CD1c-positive myeloid dendritic cell (primary cell): ENCODE data around the gene RHBDF2.
"Not testable (repeated sequence)": the region's sequence is repeated elsewhere in the genome, so short reads cannot be mapped to it uniquely, and the experiment has no call there.

Experiments
- DNase-seq: peaks from one replicate; pipeline ENCODE4 v3.0.0-alpha.2; 2016; ENCODE audit errors: extremely low spot score

RHBDF2 gene

DNA sequence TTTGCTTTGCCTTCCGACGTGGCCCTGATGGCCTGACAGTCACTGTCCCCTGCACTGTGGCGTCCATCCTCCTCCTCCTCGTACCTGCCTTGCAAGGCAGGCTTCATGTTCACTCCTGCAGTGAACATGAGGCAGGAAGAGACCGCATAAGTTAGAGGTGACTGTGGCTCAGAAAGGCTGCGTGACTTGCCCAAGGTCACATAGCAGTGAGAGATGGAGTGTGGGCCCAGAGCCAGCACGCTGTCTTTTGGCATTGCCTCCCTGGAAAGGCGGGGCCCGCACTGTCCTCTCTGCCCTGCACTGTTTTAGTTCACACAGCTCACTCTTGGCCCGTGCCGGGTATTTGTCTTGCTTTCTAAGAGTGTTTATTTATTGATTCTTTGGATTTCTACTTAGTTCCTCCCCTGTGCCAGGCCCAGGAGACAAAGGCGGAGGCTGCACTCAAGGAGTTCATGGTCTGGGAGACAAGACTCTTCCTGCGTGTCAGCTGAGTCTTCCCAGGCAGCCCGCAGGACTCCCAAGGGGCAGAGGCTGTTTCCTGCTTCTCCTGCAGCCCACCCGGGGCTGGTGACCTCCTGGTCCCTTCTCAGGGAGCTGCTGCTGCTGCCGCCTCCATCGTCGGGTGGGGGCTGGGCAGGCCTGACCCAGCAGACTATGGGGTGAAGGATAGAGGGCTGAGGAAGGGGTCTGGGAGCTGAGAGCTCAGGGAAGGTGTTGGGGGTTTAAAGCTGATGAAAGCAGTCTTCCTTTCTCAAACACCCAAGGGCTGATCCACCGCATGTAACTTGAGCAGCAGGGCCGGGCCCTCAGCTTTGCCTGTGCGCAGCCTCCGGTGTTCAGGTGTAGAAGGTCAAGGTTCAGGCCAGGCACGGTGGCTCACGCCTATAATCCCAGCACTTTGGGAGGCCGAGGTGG, 23.6 kb upstream of the RHBDF2 start:
- no peak for DNase-seq

DNA sequence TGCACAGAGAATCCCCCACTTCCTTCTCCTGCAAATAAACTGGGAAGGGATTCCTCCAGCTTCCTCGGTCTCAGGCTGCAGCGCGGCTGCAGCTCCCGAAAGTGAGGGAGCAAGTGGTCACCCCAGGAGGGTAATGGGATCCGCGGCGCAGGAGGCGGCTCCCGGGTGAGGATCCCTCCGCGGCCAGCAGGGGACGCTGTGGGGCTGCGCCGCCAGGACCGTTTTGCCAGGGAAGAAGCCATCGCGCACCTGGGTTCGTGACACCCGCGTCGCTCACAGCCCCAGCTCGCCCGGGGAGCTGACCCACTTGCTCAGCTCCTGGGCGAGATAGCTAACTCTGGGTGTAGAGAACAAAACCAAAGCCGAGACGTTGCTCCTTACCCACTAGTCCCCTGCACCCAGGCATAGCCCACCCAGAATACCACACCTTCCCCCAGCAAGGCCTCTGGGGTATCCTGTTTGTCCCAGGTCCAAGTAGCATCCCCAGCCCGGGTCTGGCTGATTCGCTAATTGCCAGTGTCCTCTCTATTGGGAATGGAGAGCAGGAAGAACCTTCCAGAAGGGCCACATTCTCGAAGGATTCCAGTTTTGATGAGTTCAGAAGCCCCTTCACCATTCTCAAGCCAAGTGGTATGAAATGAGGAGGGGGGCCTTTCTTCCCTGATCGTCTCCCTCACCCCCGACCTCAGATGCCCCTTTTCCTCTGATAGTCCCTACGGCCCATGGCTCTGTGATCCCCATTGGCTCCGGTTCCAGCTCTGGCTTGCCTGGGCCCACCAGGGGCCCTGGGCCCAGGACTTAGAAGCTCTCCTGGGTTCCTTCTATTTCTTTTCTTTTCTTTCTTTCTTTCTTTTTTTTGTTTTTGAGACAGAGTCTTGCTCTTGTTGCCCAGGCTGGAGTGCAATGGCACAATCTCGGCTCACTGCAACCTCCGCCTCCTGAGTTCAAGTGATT, 22.1 kb upstream of the RHBDF2 start:
- DNase-seq, result peak; percentile 85

DNA sequence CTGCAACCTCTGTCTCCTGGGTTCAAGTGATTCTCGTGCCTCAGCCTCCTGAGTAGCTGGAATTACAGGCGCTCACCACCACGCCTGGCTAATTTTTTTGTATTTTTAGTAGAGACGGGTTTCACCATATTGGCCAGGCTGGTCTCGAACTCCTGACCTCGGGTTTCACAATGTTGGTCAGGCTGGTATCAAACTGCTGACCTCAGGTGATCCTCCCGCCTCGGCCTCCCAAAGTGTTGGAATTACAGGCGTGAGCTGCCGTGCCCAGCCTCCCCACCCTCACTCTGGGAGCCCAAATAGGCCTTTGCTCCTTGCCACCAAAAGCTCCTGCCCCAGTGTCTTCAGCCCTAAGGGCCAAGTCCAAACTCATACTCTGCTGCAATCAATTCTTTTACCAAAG, 20.5 kb upstream of the RHBDF2 start:
- DNase-seq, result not testable (repeated sequence)

DNA sequence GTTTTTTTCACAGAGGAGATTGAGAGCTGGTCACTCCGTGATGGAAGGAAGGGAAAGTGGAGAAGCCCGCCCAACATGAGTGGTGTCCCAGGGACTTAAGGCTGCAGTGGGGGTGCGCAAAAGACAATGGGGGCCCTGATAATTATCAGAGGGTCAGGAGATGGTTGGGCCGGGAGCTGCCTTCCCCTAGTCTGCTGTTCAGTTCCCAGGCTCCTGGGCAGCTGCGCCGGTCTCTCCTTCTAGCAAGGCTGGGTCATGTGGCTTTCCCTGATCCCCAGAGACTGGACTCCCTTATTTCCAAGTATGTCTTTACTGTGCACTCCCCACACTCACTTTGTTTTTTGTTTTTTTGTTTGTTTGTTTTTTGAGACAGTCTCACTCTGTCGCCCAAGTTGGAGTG, 20.0 kb upstream of the RHBDF2 start:
- DNase-seq, result no peak

DNA sequence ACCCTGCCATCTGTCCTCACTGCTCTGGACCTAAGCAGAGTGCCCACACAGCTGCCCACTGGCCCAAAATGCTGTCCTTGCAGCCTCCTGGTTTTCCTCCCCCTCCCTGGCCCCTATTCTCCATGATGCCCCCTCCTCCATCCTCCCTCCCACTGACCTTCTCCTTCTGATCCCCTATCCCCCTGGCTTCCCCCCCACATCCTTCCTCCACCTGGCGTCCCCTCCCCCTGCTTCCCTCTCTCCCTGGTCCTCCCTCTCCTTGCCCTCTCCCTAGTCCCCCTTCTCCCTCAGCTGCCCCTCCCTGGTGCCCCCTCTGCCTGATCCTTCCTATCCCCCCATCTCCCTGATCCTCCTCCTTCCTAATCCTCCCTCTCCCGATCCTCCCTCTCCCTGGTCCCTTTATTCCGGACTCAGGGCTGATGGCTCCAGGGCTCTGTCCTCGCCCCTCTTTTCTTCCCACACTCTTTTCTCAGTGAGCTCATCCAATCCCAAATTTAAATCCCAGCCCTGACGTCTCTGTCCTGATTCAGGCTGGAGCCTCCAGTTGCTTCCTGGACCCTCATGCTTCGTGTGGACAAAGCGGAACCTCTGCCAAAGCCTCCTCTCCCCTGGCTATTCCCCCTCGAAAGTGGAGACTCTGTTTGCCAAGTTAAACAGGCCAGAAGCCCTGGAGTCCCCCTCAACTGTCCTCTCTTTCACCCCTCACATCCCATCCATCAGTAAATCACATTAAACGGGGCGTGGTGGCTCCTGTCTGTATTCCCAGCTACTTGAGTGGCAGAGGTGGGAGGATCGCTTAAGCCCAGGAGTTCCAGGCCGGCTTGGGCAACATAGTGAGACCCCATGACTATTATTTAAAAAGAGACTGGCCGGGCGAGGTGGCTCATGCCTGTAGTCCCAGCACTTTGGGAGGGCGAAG, 18.1 kb upstream of the RHBDF2 start:
- no peak for DNase-seq

DNA sequence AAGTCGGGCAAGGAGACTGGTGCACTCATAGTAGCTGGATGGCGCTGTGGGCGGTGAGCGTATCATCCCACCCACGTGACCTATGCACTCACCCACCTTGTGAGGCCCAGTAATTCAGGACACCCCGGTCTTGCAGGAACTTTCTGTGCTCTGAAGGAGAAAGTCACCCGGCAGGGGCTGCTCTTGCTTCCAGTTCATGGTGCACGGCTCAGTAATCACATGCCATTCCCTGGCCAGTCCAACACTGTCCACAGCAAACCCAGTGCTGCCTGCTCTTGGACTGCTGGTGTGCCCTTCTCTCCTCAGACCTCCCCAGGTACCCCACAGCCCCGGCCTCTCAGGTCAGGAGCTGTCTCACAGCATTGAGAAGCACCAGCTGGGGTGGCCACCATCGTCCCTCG, 16.4 kb upstream of the RHBDF2 start:
- DNase-seq, result peak; percentile 48

DNA sequence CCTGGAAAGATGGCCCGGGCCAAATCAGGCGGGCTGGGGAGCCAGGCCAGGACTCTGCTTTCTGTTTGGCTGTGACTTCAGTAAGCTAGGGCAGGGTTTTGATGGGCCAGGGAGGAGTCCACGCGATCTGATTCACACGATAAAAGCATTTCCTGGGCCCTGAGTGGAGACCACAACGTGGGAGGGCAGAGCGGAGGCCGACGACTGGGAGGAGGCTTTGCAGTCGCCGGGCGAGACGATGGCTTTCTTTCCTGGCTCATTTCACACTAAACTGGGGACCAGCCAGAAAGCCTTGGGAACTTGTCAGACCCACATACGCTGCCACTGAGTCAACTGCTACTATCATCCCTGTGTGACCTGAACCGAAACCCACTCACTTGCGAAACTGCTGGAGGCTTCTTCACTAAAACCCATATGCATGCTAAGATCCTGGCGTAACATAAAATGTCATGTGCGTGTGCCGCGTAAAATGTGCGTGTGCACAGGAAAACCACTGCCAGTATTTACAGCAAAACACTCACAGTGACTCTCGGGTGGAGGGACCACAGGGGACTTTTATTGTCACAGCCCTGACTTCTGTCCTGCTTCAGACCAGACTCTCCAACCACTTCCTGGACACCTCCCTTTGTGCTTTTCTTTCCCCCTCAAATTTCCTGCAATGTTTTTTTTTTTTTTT, 14.2 kb upstream of the RHBDF2 start:
- peak; percentile 96 for DNase-seq

DNA sequence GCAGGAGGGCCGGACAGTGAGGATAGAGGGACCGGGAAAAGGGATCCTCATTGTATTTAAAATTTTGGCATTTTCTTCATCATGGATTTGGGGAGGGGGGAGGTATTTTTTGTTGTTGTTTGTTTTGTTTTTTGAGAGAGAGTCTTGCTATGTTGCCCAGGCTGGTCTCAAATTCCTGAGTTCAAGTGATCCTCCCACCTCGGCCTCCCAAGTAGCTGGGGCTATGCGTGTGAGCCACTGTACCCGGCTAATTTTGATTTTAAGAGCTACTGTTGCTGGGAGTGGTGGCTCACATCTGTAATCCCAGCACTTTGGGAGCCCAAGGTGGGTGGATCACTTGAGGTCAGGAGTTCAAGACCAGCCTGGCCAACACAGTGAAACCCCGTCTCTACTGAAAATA, 13.1 kb upstream of the RHBDF2 start:
- not testable (repeated sequence) for DNase-seq

DNA sequence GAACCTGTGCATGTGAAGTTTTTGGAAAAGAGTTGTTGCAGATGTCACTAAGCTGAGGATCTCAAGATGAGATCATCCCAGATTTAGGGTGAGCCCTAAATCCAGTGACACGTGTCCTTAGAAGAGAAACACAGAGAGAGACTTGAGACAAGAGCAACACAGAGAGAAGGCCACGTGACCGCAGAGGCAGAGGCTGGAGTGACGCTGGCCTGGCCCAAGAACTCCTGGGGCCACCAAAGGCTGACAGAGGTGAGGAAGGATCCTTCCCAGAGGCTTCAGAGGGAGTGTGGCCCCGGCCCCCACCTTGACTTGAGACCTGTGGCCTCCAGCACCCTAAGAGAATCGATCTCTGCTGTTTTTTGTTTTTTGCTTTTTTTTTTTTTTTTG, 12.1 kb upstream of the RHBDF2 start:
- DNase-seq, result no peak

DNA sequence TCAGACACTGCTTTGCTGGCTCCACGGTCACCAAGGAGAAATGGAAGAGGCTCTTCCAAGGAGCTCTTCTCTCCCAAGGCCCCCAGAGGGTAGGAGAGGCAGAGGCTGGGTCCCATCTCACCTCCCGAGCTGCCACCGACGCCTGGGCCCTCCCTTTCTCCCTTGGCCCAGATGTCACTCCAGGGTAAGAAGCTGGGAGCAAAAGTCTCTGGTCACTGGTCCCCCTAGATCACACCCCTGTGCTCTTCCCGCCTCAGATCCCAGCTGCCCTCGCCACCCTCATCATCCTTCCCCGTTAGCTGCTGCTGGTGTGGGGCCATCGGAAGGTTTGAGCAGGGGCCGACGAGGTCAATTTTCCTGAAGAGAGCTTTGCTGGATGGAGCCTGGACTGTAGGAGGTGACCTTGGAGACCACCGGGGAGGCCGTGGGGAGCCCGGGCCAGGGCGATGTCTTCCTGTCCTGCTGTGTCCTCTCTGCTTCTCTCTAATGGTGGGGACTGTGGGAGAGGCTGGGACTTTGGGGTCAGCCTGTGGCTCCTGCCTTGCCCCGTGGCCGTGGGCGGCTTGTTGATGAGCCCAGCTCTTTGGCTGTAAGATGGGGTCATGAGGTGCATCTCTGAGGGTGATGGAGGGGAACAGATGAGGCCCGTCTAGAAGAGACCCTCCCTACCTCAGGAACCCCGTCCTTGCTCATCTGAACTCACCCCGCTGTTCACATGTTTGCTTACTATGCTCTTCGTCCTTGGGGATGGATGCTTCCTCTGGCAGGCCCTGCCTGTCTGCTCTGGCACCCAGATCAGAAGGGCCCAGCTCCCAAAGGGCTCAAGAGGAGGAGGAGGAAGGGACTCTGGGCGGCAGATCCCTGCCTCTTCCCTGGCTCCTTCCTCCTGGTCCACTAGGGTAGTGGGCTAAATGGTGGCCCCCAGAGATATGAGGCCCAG, 11.4 kb upstream of the RHBDF2 start:
- no peak for DNase-seq

DNA sequence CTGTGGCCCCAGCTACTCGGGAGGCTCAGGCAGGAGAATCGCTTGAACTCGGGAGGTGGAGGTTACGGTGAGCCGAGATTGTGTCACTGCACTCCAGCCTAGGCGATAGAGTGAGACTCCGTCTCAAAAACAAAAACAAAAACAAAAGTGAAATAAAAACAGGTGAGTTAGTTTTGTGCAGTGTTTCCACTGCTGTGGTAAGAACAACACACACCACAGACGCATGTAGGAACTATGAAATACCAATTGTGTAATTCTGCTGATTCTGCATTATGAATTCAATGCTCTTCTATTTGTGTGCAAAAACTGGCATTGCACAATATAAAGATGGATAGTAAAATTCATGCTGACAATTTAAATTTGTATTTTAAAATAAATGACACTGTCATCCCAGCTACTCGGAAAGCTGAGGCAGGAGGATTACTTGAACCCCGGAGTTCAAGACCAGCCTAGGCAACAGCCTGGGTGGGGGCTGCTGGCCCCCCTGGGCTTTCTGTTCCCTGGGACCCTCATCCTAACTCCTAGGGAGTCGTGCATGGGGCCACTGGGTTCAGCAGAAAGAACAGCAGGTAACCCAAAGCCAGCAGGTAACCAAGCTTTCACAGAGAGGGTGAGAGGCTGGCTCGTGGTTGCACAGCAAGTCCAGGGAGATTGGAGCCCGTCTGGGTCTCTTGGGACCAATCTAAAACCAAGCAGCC, 10.6 kb upstream of the RHBDF2 start:
- peak; percentile 37 for DNase-seq

DNA sequence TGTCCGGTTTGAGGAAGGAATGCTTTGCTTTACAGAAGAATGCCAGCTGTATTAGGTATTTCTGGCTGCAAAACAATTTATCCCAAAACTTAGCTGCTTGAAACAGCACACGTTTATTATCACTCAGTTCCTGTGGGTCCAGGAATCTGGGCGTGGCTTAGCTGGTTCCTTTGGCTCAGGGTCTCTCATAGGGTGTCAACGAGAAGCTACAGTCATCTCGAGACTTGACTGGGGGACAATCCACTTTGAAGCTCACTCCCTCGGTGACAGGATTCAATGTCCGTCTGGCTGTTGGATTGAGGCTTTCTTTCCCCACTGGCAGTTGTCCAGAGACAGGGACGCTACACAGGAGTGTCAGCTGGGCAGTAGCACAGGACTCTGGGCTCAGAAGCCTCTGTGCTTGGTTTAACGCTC, 9.6 kb upstream of the RHBDF2 start:
- no peak for DNase-seq

DNA sequence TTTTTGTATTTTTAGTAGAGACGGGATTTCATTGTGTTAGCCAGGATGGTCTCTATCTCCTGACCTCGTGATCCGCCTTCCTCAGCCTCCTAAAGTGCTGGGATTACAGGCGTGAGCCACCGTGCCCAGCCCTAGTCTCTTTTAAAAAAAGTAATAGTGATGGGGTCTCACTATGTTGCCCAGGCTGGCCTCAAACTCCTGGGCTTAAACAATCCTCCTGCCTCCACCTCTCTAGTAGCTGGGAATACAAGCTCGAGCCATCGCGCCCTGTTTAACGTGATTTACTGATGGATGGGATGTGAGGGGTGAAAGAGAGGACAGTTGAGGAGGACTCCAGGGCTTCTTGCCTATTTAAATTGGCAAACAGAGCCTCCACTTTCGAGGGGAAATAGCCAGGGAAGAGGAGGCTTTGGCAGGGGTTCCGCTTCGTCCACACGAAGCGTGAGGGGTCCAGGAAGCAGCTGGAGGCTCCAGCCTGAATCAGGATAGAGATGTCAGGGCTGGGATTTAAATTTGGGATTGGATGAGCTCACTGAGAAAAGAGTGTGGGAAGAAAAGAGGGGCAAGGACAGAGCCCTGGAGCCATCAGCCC, 7.3 kb upstream of the RHBDF2 start:
- not testable (repeated sequence) for DNase-seq

DNA sequence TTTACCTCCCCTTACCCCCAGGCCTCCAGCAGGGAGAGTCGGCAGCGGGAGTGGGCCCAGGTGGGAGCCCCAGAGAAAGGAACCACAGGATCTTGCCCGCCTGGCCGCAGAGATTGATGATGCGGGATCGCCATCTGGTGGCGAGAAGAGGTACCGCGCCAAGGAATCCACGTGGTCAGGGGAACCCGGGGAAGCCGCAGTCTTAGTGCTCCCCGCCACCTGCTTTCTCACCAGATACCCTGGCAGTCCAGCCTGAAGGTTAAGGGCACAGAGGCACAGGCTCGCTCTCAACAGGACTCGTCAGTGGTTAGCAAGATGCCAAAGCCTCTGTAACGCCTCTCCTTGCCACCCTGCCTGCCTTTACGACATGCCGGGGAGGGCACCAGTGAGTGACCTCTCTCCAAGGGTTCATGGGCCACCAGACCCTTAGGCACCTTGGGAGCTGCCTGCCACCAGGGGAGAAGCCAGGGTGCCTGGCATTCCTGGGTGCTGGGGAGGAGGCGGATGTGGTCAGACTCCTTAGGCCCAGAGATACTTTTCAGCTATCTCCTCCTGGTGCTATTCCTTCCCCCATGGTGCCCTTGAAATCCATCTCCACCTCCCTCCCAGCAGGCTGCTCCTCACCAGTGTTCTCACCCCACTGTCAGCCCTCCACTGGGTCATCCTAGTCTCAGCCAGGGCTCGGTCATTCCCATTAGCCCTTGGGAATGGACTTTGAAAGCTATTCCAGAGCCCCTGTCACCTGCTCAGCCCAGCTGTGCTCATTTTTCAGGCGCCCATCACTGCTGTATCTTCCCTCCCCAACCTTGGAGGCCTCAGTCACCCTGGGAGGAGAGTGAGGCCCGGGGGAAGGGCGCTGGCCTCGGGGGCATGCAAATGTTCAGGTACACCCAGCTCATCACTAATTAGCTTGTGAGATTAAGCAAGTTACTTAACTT, 5.5 kb upstream of the RHBDF2 start:
- DNase-seq, result peak; percentile 88

DNA sequence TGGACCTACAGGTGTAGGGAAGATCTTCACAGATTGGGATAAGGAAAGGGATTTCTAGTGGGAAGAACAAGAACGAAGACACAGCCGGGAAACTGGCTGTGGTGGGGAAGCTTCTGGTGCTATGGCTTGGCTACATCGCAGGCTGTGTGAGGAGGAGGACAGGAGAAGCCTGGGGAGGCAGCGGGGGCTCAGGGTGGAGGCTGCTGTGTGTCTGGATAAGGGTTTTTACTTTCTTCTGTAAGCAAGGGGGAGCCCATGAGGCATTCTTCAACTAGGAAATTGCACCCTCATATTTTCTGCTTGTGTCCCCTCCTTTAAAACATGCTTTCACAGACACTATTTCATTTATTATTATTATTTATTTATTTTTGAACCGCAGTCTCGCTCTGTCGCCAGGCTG, 2.9 kb upstream of the RHBDF2 start:
- no peak for DNase-seq

DNA sequence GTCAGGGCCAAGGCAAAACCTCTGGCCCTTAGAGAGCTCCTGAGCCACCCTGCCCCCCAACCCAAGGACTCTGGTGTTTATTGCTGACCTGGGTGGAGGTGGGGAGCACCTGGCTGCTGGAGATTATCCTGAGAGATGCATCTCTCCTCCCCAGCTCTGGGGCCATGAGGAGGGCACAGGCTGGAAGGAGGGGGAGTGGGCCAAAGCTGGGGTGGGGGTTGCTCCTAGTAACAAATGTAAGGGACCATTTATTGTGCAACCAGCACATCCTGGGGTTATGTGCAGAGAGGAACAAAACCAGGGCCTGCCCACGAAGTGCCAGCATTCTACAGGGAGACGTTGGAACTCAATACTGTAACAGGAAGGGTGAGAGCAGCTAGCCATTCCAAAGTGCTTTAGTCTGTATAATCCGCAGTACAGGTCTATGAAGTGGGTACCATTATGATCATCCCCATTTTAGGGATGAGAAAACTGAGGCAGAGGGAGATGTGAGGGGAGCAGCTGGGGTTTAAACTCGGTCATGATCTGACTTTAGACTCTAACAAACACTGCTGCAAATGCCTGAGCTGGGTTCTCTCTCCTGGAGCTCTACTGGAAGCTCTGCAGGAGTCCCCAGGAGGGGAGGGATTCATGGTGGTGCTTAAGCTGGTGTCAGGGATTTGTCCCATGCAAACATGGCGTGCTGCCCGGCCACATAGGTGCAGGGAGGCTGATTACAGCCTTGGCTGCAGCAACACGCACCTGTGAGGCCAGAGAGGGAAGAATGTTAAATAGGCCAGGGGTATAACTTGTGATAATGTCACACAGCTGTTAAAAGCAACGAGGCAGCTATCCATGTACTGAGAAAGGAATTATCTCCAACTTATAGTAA, 1.4 kb upstream of the RHBDF2 start:
- DNase-seq, result no peak

DNA sequence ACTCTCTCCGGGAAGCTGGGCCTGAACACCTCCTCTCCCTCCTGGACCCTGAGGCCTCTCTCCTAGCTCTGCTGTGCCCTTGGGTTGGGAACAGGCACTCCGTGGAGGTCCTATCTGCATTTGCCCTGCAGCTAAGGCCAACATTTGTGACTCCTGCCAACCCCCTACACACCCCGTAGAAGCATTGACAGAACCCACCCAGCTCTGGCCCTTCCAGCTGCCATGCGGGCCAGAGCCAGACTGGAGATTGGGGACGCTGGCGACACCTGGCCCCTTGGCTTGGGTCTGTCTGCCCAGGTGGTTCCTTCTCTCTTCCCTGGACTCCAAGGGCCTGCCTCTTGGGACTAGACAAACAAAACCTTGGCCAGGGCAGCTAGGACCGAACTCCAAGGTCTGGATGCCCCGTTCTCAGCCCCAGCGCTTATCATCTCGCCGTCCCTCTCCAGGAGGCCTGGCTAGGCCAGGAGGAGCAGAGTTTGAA, 644 bp upstream of the RHBDF2 start:
- DNase-seq, result no peak
